ENCODE data around the gene TNFSF8. TPM values are rescaled to one million over a fixed set of nuclear protein-coding genes. Genes with fewer than 3 reads are reported as not detected.

The TNFSF8 gene
- total RNA-seq, 4 donors from 2014 or later, result 0.84 to 8.1 (median 2.3) TPM

DNA sequence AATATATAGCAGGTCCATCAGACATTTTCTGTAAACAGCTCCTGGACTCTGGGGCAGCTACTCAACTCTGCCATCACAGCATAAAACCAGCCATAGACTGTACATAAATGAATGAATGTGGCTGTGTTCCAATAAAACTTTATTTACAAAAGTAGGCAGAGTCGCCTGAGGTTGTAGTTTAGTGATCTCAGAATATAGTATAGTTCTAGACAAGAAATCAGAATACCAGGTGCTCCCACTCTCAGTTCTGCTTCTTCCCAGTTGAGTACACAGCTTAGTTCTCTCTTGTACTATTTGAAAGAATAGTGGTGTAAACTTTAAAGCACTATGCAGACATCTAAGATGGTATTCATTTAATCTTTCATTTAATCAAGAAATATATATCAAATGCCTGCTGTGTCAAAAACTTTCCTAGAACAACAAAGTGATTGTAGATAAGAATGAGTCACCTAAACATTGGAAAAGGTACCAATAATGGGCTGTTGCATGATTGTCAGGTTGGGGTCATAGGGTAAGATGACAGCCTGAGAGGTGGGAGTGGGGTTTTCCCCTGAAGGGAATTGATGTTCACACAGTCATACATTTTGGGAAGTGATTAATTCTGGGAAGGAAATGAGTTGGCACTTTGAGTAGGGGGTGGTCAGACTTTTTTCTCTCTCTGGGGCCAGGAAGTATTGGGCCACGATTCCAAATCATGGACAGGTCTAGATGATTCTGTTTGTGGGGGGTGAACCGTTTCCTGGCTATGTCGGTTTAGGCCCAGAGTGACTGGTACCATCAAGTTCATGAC, 37.0 kb downstream of the TNFSF8 start:
- peaks cover 0 to 5% (median 1%) of the 10 kb centered on the region in 4 donors for H3K9me3 ChIP-seq
- DNase-seq (ENCODE audit: low spot score in 2 of 2), result no peak
- H3K27me3 ChIP-seq, result no peaks in the 10 kb centered on the region
- peaks cover 0 to 22% (median 15%) of the 10 kb centered on the region in 4 donors for H3K4me1 ChIP-seq
- WGBS, 2 donors, result 80 to 83% methylated on average over 4 of the region's 4 CpGs
- H3K27ac ChIP-seq, result no peak overlapping the region
- H3K36me3 ChIP-seq, result no peaks in the 10 kb centered on the region
- TF ChIP-seq EP300 (IDR thresholded peaks at IDR 0.05), result no peak
- TF ChIP-seq POLR2A (IDR thresholded peaks at IDR 0.05), result no peak
- TF ChIP-seq, protein P1, sequence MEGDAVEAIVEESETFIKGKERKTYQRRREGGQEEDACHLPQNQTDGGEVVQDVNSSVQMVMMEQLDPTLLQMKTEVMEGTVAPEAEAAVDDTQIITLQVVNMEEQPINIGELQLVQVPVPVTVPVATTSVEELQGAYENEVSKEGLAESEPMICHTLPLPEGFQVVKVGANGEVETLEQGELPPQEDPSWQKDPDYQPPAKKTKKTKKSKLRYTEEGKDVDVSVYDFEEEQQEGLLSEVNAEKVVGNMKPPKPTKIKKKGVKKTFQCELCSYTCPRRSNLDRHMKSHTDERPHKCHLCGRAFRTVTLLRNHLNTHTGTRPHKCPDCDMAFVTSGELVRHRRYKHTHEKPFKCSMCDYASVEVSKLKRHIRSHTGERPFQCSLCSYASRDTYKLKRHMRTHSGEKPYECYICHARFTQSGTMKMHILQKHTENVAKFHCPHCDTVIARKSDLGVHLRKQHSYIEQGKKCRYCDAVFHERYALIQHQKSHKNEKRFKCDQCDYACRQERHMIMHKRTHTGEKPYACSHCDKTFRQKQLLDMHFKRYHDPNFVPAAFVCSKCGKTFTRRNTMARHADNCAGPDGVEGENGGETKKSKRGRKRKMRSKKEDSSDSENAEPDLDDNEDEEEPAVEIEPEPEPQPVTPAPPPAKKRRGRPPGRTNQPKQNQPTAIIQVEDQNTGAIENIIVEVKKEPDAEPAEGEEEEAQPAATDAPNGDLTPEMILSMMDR (IDR thresholded peaks at IDR 0.05), result no peak
- H3K4me3 ChIP-seq, result no peak overlapping the region

DNA sequence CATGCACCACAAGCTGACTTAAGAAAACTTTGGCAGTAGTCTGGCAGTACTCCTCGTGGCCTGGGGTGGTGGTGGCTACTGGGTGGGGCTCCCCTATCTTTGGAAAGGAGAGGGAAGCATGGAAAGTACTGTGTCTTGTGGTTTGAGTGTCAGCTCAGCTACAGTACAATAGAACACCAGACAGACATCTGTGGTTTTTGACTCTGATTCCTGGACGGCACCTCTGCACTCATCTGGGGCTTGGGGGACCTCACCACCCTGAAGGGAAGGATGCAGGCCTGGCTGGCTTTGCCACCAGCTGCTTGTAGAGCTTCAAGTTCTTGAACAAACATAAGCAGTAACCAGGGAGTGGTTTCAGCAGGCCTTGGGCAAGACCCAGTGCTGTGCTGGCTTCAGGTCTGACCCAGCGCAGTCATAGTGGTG, 40.6 kb downstream of the TNFSF8 start:
- WGBS, 2 donors, result 60 to 67% methylated on average over 3 of the region's 3 CpGs
- H3K27ac ChIP-seq, result no peak overlapping the region
- no peak overlapping the region for H3K4me3 ChIP-seq
- no peaks in the 10 kb centered on the region for H3K36me3 ChIP-seq
- H3K4me1 ChIP-seq, result peaks cover 0 to 8% (median 4%) of the 10 kb centered on the region in 4 donors
- H3K9me3 ChIP-seq, result peaks cover 0 to 10% (median 1%) of the 10 kb centered on the region in 4 donors
- no peak for DNase-seq (ENCODE audit: low spot score in 2 of 2)
- TF ChIP-seq, protein P1 (IDR thresholded peaks at IDR 0.05), result no peak
- TF ChIP-seq EP300 (IDR thresholded peaks at IDR 0.05) (no peak), POLR2A (IDR thresholded peaks at IDR 0.05) (no peak)
- H3K27me3 ChIP-seq, result no peaks in the 10 kb centered on the region

DNA sequence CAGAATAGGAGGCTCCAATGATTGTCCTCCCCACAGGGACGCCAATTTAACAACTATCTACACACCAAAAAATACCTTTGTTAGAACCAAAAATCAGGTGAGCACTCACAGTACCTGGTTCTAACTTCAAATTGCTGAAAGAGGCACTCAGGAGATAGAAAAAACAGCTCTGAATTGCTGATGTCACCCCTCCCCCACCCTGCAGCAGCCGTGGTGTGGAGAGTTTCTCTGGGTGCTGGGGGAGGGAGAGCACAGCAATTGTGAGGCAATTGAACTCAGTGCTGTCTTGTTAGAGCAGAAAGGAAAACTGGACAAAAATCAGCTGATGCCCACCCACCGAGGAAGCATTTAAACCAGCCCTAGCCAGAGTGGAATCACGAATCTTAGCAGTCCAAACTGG, 41.8 kb downstream of the TNFSF8 start:
- TF ChIP-seq, protein P1 (IDR thresholded peaks at IDR 0.05), result no peak
- TF ChIP-seq POLR2A (IDR thresholded peaks at IDR 0.05) (no peak), EP300 (IDR thresholded peaks at IDR 0.05) (no peak)
- 48 to 62% methylated on average over 4 of the region's 4 CpGs for WGBS, 2 donors

DNA sequence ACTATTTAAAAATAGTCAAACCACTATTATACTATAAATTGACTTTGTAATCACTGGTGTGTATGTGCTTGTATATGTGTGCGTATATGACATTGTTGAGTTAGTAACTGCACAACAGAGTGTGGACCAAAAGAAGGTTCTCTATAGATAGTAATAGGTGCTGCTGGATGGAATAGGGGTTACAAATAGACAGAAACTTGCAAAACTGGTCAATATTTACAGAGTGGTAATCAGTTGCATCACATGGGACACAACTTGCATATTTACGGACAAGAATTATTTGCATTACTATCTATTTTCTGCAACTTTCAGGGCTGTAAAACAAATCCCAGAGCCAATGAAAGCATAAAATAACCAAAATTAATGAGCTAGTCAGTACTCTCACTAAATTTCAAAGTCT, 42.4 kb downstream of the TNFSF8 start:
- Histone ChIP-seq H3K9me3 (peaks cover 0 to 13% (median 1%) of the 10 kb centered on the region in 4 donors), H3K36me3 (no peaks in the 10 kb centered on the region), H3K27me3 (no peaks in the 10 kb centered on the region), H3K27ac (no peak overlapping the region), H3K4me1 (peaks cover 0 to 4% (median 0%) of the 10 kb centered on the region in 4 donors), H3K4me3 (no peak overlapping the region)
- TF ChIP-seq, protein P1 (IDR thresholded peaks at IDR 0.05), result no peak
- TF ChIP-seq POLR2A (IDR thresholded peaks at IDR 0.05) (no peak), EP300 (IDR thresholded peaks at IDR 0.05) (no peak)
- no peak for DNase-seq (ENCODE audit: low spot score in 2 of 2)
- WGBS, 2 donors, result 92 to 99% methylated on average over 2 of the region's 2 CpGs

More for the DNA sequence above, 41.8 kb downstream of the TNFSF8 start:
- DNase-seq (ENCODE audit: low spot score in 2 of 2), result no peak
- Histone ChIP-seq H3K4me3 (no peak overlapping the region), H3K36me3 (no peaks in the 10 kb centered on the region), H3K4me1 (peaks cover 0 to 4% (median 0%) of the 10 kb centered on the region in 4 donors), H3K27me3 (no peaks in the 10 kb centered on the region), H3K9me3 (peaks cover 0 to 13% (median 1%) of the 10 kb centered on the region in 4 donors), H3K27ac (no peak overlapping the region)

DNA sequence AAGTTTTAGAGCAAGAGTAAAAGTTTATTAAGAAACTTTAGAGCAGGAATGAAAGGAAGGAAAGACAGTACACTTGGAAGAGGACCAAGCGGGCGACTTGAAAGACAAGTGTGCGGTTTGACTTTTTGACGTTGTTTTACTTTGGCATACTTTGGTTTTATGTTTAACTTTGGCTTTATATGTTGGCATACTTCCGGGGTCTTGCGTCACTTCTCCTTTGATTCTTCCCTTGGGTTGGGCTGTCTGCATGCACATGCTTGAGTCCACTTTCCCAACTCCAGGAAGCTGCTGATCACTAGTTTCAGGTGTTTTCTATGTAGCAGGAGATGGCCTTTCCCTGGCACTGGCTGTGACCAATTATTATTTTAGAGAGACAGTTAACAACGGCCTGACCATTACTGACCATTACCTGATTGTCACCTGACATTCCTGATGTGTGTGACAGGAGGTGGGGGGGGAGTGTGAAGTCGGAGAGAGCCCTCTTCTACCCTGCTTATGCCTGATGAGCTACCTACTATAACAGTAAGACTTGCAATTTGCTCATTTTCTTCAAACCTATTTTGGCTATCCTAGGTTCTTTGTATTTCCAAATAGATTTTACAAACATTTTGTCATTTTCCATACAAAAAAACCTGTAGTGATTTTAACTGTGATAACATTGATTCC, 45.5 kb downstream of the TNFSF8 start:
- no peak for DNase-seq (ENCODE audit: low spot score in 2 of 2)
- no peak for TF ChIP-seq POLR2A (IDR thresholded peaks at IDR 0.05)
- TF ChIP-seq, protein P1 (IDR thresholded peaks at IDR 0.05), result no peak
- no peak for TF ChIP-seq EP300 (IDR thresholded peaks at IDR 0.05)
- no peaks in the 10 kb centered on the region for H3K36me3 ChIP-seq
- no peak overlapping the region for H3K4me3 ChIP-seq
- peaks cover 0 to 2% (median 0%) of the 10 kb centered on the region in 4 donors for H3K4me1 ChIP-seq
- no peaks in the 10 kb centered on the region for H3K27me3 ChIP-seq
- no peak overlapping the region for H3K27ac ChIP-seq
- peaks cover 0 to 9% (median 0%) of the 10 kb centered on the region in 4 donors for H3K9me3 ChIP-seq
- WGBS, 2 donors, result 86 to 92% methylated on average over 8 of the region's 8 CpGs
